NCI-H2227 treated with DMSO at 0.1 percent for 48 hours (cell line): ENCODE data around the gene DUSP15.

Experiments
- DNase-seq: peaks from one replicate; lab custom pipeline; 2025; lab: John Stamatoyannopoulos, UW

Gene DUSP15

DNA sequence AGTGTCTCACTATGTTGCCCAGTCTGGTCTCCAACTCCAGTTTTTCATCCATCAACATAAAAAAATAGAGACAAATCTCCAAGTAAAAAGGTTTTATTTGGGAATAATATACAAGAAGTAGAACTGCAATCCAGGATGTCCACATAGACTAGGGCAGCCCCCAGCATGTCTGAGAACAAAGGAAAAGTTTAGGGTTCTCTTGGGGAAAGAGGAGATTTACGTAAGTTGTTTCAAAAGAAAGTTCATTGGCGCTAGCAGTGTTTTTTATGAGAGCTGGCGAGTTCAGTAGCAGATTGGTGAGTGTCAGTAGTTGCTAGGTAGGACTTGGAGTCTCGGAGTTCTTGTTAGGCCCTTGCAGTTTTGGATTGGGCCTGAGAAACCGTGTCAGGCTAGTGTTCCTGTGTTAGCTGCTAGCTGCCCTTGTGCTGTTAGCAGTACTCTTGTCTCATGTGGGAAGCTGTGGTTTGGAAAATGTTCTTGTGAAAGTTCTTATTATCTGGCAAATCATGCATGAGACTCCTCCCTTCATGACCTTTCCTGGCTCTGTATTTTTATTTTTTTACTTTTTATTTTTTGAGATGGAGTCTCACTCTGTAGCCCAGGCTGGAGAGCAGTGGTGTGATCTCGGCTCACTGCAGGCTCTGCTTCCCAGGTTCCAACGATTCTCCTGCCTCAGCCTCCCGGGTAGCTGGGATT, 24.8 kb upstream of the DUSP15 start:
- DNase-seq, result no peak

DNA sequence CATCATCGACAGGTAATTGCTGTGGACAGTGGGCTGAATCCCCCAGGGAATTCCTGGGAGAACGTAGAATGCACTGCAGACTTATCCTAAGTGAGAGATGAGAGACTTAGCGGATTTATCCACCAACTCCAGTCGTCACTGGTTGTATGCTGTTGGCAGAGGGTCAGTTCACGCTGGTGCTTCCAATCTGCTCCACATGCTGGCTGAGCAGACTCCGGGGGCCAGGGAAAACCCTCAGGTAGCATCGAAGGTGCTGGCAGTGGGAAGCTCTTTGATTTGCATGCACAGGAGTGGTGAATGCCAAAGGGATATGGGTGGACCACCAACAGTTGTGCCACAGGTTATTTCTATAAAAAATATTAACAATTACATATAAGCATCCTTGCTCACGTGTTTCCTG, 20.3 kb upstream of the DUSP15 start:
- no peak for DNase-seq

DNA sequence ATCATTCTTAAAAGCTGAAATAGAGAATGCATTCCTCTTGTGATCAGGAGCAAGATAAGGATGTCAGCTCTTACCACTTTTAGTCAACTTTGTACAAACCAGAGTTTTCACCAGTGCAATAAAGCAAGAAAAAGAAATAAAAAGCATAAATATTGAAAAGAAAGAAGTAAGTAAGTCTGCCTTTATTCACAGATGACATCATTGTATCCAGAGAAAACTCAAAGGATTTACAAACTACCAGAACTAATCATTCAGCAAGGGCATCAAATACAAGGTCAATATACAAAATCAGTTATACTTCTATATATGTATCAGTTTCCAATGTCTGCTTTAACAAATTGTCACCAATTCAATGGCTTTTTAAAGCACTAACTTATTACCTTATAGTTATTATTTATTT, 13.5 kb upstream of the DUSP15 start:
- DNase-seq, result no peak

DNA sequence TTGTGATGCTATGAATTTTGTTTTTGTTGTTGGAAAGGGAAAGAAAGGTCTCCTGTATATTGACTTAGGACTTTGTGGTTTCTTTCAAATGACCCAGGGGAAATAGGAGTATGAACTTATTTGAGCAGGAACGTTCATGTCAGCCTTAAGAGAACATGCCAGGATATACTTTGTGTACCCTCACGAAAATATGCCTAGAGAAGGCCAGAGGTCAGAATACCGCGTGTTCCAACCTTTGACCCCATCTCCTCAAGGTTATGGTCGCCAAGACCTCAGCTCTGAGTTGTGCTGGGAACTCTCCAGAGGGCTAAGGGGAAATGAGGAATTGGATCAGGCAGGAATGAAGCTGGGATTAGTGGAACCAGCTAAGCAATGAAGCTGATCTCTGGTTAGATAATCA, 11.6 kb upstream of the DUSP15 start:
- DNase-seq, result no peak

DNA sequence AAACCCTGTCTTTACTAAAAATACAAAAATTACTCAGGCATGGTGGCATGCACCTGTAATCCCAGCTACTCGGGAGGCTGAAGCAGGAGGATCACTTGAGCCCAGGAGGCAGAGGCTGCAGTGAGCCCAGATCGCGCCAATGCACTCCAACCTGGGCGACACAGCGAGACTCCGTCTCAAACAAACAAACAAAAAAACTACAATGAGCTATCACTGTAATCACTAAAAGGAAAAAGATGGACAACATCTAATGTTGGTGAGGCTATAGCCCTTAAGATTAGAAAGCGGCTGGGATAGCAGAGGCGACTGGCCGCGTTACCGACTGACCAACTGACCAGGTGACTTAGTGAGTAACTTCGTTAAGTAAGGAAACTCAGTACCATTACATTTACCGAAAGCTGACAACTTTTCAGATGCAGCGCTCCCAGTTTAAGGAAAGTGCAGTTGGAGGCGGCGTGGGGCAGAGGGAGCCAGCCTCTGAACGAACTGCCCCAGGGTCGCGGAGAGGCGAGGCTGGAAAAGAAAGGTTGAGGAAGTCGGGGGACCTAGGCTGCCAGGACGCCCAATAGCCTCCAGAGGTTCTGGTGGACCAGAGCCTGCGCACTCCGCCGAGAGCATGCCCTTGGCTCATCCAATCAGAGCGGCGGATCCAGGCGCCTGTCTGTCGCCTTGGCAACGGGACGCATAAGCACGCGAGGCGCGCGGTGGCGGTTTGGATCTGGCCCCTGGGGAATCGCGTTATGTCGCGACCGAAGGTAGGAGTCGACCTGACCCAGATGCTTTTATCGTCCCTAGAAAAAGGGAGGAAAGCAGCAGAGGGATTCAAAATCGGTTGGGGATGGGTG, 9.0 kb upstream of the DUSP15 start:
- DNase-seq, result peak; percentile 96

DNA sequence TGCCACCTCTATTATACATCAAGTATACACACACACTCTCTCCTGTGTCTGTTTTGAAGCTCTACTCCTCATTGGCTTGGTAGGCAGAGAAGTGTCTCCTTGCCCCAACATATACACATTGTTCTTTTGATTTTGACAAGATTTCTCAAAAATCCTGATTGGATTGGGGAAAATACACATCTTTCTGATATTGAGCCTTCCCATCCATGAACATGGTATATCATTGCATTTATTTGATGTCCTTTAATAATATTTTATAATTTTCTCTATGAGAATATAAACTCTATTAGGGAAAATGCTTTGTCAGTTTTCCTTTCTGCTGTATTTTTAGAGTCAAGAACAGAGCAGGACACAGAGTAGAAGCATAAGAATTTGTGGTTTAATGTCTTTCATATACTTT, 7.4 kb upstream of the DUSP15 start:
- DNase-seq, result no peak

DNA sequence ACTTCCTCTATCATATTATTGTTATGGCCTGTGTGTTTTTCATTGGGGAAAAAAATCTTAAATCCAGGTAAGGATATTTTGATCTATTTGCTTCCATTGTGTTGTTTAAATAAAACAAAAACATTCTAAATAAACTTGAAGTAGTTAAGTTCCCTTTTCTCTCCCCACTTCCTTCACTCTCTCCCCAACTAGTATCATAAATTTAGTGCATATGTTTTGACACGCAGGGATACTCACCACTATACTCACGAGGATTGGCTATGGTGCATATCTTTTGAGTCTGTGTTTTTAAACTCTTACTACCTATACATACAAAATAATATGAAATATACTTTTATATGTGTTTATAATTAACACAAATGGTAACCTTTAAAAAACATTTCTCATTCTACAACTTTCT, 5.3 kb upstream of the DUSP15 start:
- DNase-seq, result no peak

DNA sequence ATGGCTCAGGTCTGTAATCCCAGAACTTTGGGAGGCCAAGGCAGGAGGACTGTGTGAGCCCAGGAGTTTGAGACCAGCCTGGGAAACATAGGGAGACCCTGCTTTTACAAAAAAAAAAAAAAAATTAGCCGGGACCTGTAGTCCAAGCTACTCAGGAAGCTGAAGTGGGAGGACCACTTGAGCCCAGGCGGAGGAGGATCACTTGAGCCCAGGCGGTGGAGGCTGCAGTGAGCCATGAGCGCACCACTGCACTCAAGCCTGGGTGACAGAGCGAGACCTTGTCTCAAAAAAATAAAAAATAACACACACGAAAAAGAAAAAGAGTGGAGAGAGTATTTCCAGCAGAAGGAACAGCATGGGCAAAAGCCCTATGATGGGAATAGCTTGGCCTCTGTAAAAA, 2.1 kb upstream of the DUSP15 start:
- DNase-seq, result no peak

DNA sequence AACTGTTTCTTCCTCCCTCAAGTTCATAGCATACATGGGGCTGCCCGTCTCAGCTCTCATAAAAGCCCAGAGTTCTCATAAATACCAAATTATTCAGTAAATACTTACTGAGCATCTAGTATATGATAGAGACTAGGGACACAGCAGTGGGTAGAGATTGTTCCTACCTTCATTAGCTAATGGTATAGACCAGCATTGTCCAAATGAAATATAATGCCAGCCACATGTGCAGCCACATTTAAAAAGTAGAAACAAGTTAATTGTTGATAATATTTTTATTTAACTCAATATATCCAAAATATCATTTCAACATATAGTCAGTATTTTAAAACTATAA, 1.3 kb upstream of the DUSP15 start:
- no peak for DNase-seq

DNA sequence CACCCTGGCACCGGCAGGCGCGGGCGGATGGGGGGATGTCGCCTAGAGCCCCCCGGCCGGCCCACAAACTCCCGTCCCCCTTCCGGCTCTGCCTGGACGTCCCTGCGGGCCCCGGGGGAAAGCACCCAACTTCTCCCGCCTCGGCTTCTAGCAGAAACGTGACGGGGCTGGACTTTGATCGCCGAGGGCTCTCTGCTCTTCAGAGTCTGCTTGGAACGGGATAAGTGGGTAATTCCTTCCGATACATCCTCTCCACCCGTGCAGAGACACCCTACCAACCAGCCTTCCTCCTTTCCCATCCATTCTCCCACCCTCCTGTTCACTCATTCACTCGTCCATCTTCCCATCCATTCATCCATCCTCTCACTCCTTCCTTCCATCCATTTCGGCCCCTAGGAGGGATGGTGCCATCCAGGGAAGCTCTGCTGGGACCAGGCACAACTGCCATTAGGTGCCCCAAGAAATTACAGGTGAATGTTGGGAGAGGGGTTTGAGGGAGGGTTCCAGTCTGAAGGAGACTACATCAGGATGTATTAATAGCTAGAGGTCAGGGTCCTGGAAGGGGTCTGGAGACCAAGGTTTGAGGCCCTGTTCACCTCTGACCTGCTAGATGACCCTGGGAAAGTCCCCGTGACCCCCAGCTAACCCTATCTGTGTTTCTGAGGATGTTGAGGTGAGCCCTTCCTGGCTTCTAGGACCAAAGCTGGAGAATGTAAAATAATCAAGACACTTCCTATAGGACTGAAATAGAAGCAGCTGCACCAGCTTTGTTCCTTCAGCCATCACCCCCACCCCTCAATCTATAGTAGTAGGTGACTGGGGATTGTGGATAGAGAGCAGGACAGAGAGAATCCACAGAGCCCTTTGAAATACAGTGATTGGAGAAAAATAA, 645 bp upstream of the DUSP15 start:
- DNase-seq, result peak; percentile 10

DNA sequence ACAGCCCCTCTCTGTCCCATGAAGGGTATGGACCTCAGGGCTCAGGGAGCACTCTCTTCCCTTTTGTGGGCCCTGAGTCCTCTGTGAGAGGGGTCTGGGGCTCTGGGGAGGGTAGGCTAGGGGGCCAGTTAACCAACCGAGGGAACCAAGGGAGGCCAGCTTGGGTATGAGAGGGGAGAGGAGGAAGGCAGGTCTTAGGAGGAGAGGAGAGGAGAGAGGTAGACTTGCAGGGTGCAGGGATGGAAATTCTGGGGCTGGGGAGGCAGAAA, 720 bp downstream of the DUSP15 start:
- DNase-seq, result no peak

DNA sequence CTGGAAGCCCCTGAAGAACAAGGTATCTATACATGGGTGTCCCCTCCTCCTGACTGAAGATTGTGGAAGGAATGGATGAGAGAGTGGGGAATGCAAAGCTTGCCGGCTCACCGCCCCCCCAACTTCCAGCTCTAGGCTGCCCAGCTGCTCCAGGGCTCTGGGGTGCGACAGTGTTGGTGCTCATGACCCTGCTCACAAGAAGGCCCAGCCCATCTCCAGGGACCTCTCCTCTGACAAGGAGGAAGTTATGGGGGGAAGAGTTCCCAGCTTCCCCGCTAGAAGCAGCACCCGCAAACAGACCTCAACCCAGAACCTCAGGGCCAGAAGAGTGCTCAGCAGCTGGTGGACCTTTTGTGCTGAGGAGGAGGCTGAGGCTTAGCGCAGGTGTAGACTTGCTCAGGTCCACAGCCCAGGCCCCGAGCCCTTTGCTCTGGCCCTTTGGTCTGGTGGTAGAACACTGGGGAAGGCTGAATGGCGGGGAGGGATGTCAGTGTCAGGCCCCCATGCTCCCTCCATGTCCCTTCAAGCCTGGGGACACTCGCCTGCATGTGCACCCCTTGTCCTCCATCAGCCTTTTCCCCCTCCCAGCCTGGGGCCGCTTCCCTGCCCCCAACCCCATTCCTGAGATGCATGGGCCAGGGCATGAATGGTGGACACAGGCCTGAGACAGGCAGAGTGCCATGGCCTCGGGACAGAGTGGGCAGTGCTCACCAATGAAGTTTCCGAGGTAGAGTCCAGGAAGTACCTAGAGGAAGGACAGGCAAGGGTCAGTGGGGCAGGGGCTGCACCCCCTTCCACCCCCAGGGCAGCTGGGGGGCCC, 1.3 kb downstream of the DUSP15 start:
- DNase-seq, result no peak

DNA sequence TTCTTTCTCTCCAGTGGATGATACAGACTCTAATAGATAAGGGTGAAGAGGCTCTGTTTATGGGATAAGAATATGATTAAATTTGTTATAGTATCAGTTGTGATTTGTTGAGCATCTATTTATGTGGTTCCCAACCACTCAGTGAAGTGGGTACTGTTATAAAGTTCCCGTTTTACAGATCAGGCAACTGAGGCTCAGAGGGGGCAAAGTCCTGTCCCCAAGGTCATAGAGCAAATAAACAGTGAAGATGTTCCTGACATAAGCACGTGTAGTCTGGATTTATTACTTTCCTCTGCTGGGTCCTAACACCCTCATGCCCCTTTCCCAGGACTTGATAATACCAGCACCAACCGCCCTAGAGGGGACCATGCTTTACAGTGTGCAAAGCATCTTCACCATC, 4.1 kb downstream of the DUSP15 start:
- DNase-seq, result no peak

DNA sequence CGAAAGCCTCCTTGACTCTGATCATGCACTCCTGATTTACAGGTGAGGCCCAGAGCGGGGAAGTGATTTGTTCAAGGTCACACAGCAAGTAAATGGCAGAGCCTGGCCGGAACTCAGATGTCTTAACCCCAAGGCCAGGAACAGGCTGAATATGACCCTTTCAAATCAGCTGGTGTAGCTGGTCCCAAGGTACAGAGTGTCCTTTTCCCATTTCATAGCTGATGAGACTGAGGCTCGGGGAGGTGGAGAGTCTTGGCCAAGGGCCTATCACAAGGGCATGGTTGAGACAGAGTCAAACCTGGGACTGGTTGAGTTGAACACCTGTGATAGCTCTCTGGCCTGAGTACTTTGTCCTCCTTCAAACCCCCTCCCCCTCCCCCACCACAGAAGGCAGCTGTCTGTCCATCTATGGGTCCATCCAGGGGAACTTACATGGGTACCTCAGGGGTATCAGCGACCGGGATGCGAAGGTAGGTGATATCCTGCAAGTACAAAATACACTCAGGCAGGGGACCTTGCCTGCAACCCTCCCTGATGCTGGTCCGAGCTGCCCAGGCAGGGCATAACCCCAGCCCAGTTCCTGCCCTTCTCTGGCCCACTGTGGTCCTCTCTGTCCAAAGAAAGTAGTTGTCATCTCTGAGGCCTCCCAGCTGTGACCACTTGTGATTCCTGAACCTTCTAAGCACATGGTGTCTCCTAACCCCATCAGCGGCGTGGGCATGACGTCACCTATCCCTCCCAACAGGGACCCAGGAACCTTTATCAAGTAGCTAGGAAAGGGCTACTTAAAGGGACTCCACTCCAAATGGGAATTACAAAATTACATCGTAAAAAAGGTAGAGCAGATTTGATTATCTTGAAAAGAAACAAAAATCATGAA, 5.6 kb downstream of the DUSP15 start:
- DNase-seq, result no peak

DNA sequence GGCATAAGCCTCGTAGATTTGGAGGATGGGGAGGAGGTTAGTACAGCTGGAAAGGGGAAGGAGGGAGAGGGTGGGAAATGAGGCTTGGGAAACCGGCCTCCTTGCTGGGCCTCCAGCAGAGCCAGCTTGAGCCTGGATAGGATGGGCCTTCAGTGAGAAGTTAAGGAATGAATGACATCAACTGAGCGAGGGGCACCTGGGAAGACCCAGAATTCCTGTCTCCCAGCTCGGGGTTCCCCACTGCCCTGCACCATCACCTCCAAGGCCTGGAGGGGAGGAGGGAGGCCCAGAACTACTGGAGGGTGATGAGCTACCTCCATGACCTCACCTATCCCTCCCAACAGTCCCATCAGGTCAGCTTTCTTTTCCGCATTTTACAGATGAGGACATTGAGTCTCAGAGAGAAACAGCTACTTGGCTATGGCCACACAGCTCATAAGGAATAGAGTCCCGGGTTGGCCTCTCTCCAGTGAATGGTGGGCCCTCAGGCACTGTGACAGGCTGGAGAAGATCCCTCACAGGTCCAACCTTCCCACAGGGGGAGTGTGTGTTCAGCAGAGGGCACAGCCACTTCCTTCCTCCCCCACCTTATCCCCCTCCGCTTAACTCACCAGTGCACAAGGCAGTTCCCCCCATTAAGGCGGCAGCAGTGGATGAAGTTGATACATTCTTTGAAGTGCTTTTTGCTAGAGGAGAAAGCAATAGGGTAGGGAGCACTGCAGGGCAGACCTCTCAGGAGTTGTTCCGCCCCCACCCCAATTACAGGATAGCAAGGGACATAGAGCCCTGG, 6.8 kb downstream of the DUSP15 start:
- DNase-seq, result no peak

DNA sequence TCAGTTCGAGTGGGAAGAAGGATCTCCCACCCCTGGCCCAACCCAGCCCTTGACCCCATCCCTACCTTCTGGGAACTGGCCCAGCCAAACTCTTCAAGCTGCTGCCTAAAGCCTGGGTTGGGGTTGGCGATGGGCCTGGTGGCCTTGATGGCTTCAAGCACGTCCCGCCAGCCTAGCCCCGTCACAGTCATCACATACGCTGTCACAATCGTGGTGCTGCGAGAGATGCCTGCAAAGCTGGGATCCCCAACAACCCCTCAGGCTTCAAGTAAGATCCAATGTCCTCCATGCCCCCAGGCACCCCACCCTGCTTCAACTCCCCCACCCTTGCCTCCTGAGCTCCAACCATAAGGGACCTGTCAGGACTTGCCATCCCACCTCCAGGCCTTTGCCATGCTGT, 7.8 kb downstream of the DUSP15 start:
- no peak for DNase-seq

DNA sequence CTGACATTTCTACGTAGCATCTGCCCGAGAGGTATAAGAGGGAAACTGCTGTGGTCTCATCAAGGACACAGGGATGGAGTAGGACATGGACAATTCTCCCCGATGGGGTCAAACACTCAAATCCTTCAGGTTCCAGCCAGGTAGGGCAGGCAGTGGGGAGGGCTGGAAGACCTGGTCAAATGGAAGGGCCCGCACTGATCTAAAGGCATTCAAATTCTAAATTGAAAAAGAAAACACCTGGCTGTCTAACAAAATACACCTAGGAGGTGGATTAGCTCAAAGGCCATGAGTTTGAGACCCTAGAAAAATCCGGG, 8.2 kb downstream of the DUSP15 start:
- DNase-seq, result no peak

DNA sequence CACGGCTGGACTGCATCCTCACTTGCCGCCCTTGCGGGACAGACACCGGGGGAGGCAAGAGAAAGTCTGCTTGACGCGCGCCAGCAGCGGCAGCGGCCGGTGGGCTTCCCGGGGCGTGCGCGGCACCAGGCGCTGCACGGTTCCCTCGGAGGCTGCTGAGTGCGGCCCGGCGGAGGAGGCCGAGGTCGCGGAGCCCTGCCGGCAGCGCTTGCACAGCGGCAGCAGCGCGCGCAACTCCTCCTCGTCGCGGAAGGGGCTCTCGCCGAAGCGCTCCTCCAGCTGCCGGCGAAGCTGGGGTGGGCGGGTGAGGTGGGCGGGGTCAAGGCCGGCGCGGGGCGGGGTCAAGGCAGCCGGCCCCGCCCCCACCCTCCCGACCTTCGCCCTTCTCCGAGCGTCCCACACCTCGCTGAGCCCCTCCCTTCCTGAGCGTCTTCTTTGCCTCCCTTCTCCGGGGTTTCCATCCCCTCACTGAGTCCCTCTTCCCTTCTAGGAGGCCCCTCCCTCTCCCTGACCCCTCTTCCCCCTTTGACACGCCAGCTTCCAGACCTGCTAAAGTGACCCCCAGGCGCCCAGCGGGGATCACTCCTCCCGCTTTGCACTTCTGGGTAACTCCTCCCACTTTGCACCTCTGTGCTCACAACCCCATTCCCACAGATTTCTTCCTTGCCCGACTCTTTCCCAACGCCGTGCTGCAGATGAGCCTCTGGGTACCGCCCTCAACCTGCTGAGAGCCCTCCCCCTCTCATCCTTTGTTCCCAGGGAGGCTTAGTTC, 8.8 kb downstream of the DUSP15 start:
- DNase-seq, result peak; percentile 74

DNA sequence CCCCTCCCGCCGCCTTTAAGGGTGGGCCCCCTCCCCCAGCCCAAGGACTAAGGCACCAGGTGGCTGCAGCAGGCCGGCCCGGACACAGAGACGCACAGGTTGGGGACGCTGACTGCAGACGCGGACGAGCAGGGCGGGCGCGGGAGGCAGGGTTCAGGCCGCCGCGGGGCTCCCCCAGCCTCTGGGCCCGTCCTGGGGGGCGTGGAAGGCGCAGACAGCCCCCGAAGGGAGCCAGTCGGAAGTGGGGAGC, 9.3 kb downstream of the DUSP15 start:
- DNase-seq, result peak; percentile 53
